IMR-90 (cell line): ENCODE data around the gene PIGZ. TPM values are rescaled to one million over a fixed set of nuclear protein-coding genes. Genes with fewer than 3 reads are reported as not detected.

ENCODE experiments used
- ATAC-seq: fragments of 200-7000 bp; cut with Tn5 transposase; 2 replicates; pipeline ENCODE4 v1.9.1; 2020; ENCODE audit warnings: low read depth, mild to moderate bottlenecking, moderate library complexity
- BruUV-seq: library from RNA; stranded (reverse); fragments of 400-500 nt; replicated peaks from 2 replicates; lab custom pipeline; 2021; lab: Mats Ljungman, UMichigan
- CTCF ChIA-PET: fragments of 300-600 bp; formaldehyde crosslinking; extraction: SDS; loops from one replicate; lab custom pipeline; 2021; ENCODE audit warnings: antibody characterized with exemption; lab: Yijun Ruan, JAX
- POLR2A ChIA-PET: fragments of 300-600 bp; sonication (Branson Sonifier 250); formaldehyde crosslinking; loops from one replicate; lab custom pipeline; 2022; ENCODE audit warnings: antibody characterized with exemption; ENCODE audit not compliant: unreplicated experiment; lab: Charles Lee
- DNase-seq: peaks from one replicate; pipeline ENCODE4 v3.0.0; 2013
- H2AFZ ChIP-seq: replicated peaks from 2 replicates; pipeline ENCODE3; 2013; ENCODE audit warnings: low read length, mild to moderate bottlenecking; ENCODE audit not compliant: poor library complexity
- H2AK5ac ChIP-seq: 2 replicates; pipeline ENCODE4 v1.6.1; 2013; ENCODE audit warnings: low read depth, low read length, inconsistent platforms
- H2AK9ac ChIP-seq: replicated peaks from 2 replicates; pipeline ENCODE3; 2013; ENCODE audit warnings: mild to moderate bottlenecking, low read depth, low read length, moderate library complexity; ENCODE audit not compliant: poor library complexity
- H2BK120ac ChIP-seq: 2 replicates; pipeline ENCODE4 v1.6.1; 2013; ENCODE audit warnings: low read depth, low read length, inconsistent platforms
- H2BK15ac ChIP-seq: 3 replicates; pipeline ENCODE4 v1.6.1; 2013; ENCODE audit warnings: low read depth, low read length, inconsistent platforms
- H2BK20ac ChIP-seq: 2 replicates; pipeline ENCODE4 v1.6.1; 2013; ENCODE audit warnings: low read depth, mild to moderate bottlenecking, inconsistent platforms, low read length, moderate library complexity
- H2BK5ac ChIP-seq: 2 replicates; pipeline ENCODE4 v1.6.1; 2013; ENCODE audit warnings: mild to moderate bottlenecking, low read depth, low read length, inconsistent platforms; ENCODE audit not compliant: poor library complexity, severe bottlenecking
- H3K14ac ChIP-seq: replicated peaks from 2 replicates; pipeline ENCODE4 v1.6.1; 2013; ENCODE audit warnings: low read depth, low read length, inconsistent platforms
- H3K18ac ChIP-seq: 2 replicates; pipeline ENCODE4 v1.6.1; 2013; ENCODE audit warnings: low read depth, low read length, control low read depth
- H3K23ac ChIP-seq: 2 replicates; pipeline ENCODE4 v1.6.1; 2013; ENCODE audit warnings: low read depth, low read length, inconsistent platforms
- H3K27ac ChIP-seq: 2 replicates; pipeline ENCODE4 v1.5.1; 2013; ENCODE audit warnings: mild to moderate bottlenecking, control low read depth, low read length; ENCODE audit not compliant: insufficient read depth
- H3K27me3 ChIP-seq: 2 replicates; pipeline ENCODE4 v1.6.1; 2013; ENCODE audit warnings: low read length; ENCODE audit not compliant: control insufficient read depth, insufficient read depth
- H3K36me3 ChIP-seq: 2 replicates; pipeline ENCODE4 v1.6.1; 2013; ENCODE audit warnings: low read length, mixed read lengths; ENCODE audit not compliant: control insufficient read depth, insufficient read depth
- H3K4ac ChIP-seq: 2 replicates; pipeline ENCODE4 v1.6.1; 2013; ENCODE audit warnings: low read depth, low read length, inconsistent platforms
- H3K4me1 ChIP-seq: 2 replicates; pipeline ENCODE4 v1.6.1; 2013; ENCODE audit warnings: low read length, mixed read lengths; ENCODE audit not compliant: control insufficient read depth, insufficient read depth
- H3K4me2 ChIP-seq: 2 replicates; pipeline ENCODE4 v1.6.1; 2013; ENCODE audit warnings: low read depth, mild to moderate bottlenecking, control low read depth, low read length, moderate library complexity
- H3K4me3 ChIP-seq: 2 replicates; pipeline ENCODE4 v1.5.1; 2013; ENCODE audit warnings: low read depth, mild to moderate bottlenecking, control low read depth, low read length, moderate library complexity; ENCODE audit not compliant: insufficient read depth
- H3K56ac ChIP-seq: 2 replicates; pipeline ENCODE4 v1.6.1; 2013; ENCODE audit warnings: low read length, inconsistent platforms; ENCODE audit not compliant: insufficient read depth; ENCODE audit errors: extremely low read depth
- H3K79me1 ChIP-seq, 2 experiments: 2 replicates each; pipeline ENCODE4 v1.6.1; 2013; ENCODE audit warnings: low read length in 2 of 2, inconsistent platforms in 1 of 2, low read depth in 1 of 2
- H3K9ac ChIP-seq: 2 replicates; pipeline ENCODE4 v1.6.1; 2013; ENCODE audit warnings: low read depth, low read length, control low read depth
- H3K9me1 ChIP-seq: 2 replicates; pipeline ENCODE4 v1.6.1; 2013; ENCODE audit warnings: low read length, inconsistent platforms; ENCODE audit not compliant: insufficient read depth
- H3K9me3 ChIP-seq: 2 replicates; pipeline ENCODE4 v1.6.1; 2013; ENCODE audit warnings: low read length; ENCODE audit not compliant: control insufficient read depth, insufficient read depth
- H4K20me1 ChIP-seq: 2 replicates; pipeline ENCODE4 v1.6.1; 2013; ENCODE audit warnings: low read length, inconsistent platforms; ENCODE audit not compliant: insufficient read depth
- H4K5ac ChIP-seq: 2 replicates; pipeline ENCODE4 v1.6.1; 2013; ENCODE audit warnings: mild to moderate bottlenecking, low read depth, low read length, control low read depth
- H4K8ac ChIP-seq, 2 experiments: 2 replicates each; pipeline ENCODE4 v1.6.1; 2013; ENCODE audit warnings: low read depth in 2 of 2, low read length in 2 of 2, control low read depth in 1 of 2, inconsistent platforms in 1 of 2
- H4K91ac ChIP-seq: 2 replicates; pipeline ENCODE4 v1.6.1; 2013; ENCODE audit warnings: low read depth, low read length, inconsistent platforms; ENCODE audit not compliant: insufficient read depth
- MAFK ChIP-seq: IDR thresholded peaks from 2 replicates; pipeline ENCODE4 v1.6.1; 2012; ENCODE audit warnings: low read depth, low read length, improper control_type of control experiment
- NFE2L2 ChIP-seq: fragments of 150-350 bp; IDR thresholded peaks from 2 replicates; pipeline ENCODE4 v1.6.1; 2016; ENCODE audit warnings: low read depth, mild to moderate bottlenecking, low read length
- POLR2A ChIP-seq: IDR thresholded peaks from 2 replicates; pipeline ENCODE4 v1.6.1; 2012; ENCODE audit warnings: mild to moderate bottlenecking, low read depth, low read length
- RAD21 ChIP-seq: IDR thresholded peaks from 2 replicates; pipeline ENCODE4 v1.6.1; 2012; ENCODE audit warnings: low read length, improper control_type of control experiment
- SMC3 ChIP-seq: fragments of 150-350 bp; IDR thresholded peaks from 2 replicates; pipeline ENCODE4 v1.6.1; 2016; ENCODE audit warnings: low read depth, mild to moderate bottlenecking, antibody characterized with exemption, low read length, moderate library complexity
- WGBS, 2 experiments: methylation state at CpG; one replicate each; pipeline versions ENCODE4 v1.1.5 to v1.1.7; 2013; ENCODE audit warnings: missing lambda C conversion rate in 2 of 2; ENCODE audit not compliant: insufficient read length in 1 of 2; ENCODE audit errors: extremely low coverage in 2 of 2; 5-methylcytosine and 5-hydroxymethylcytosine counted together
- dilution Hi-C: fragments of 300-500 bp; cut with HindIII; formaldehyde crosslinking; loops from one replicate; pipeline ENCODE4 v1.14.3; 2018; ENCODE audit warnings: low sequenced_read_pairs; ENCODE audit not compliant: unreplicated experiment
- in situ Hi-C: fragments of 300-500 bp; cut with MboI; formaldehyde crosslinking; loops from 3 replicates; pipeline ENCODE4 v1.14.3; 2019; ENCODE audit warnings: low sequenced_read_pairs, inconsistent platforms, mixed read lengths
- intact Hi-C: fragments of 100-400 bp; cut with micrococcal nuclease; formaldehyde crosslinking; loops from 2 replicates; pipeline ENCODE4 v1.10.0; 2022
- polyA plus RNA-seq, 3 experiments: library from polyadenylated mRNA; depleted of rRNA; stranded (reverse); fragments of >200 nt; gene quantifications; 2 replicates each; pipeline ENCODE4 v1.2.3, GENCODE V29; 2012; ENCODE audit warnings: low replicate concordance in 1 of 3
- total RNA-seq: library from RNA; depleted of rRNA; stranded (reverse); fragments of >200 nt; gene quantifications from 2 replicates; pipeline ENCODE4 v1.2.3, GENCODE V29; 2012
- TF ChIP-seq, protein P1 (sequence below): fragments of 150-350 bp; IDR thresholded peaks from 2 replicates; pipeline ENCODE4 v1.6.1; 2016; ENCODE audit warnings: low read depth, mild to moderate bottlenecking, low read length, moderate library complexity, borderline replicate concordance

PIGZ gene
- total and polyA plus RNA-seq, 2 of the 4 experiments (the other 2 are of a cell fraction): 0.18 to 0.86 TPM

DNA sequence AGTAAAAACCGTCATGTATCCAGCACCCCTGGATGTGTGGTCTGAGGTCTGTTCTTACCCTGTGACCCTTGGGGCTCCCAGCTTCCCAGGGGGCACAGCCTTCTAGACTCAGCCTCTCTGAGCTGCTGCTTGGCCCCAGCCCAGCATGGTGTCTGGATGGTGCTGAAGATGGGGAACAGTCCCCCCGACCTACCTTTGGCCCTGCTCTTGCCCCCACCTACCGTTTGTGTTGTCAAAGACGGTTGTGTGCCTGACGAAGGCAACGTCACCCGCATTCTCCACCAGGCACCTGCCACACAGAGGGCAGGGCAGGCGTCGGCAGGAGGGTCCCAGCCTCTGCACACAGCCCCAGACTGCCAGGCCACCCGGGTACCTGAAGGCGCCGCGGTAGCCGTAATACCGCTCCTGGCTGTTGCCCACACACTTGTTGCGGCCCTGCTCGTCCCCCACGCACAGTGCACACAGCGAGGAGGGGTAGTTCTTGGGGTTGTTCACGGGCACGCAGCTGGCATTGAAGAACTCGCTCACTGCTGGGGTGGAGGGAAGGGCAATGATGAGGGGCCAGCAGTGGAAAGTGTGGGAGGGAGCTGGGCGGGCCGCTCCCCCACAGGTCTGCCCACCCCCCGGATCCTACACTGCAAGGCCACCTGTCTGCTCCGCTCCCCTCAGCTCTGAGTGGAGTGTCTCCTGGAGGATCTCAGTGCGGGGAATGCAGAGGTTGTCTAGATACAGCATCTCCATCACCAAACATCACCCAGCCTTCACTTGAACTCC lies 40.0 kb upstream of the PIGZ start (continued):
- TF ChIP-seq, protein P1, sequence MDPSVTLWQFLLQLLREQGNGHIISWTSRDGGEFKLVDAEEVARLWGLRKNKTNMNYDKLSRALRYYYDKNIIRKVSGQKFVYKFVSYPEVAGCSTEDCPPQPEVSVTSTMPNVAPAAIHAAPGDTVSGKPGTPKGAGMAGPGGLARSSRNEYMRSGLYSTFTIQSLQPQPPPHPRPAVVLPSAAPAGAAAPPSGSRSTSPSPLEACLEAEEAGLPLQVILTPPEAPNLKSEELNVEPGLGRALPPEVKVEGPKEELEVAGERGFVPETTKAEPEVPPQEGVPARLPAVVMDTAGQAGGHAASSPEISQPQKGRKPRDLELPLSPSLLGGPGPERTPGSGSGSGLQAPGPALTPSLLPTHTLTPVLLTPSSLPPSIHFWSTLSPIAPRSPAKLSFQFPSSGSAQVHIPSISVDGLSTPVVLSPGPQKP: no peak

DNA sequence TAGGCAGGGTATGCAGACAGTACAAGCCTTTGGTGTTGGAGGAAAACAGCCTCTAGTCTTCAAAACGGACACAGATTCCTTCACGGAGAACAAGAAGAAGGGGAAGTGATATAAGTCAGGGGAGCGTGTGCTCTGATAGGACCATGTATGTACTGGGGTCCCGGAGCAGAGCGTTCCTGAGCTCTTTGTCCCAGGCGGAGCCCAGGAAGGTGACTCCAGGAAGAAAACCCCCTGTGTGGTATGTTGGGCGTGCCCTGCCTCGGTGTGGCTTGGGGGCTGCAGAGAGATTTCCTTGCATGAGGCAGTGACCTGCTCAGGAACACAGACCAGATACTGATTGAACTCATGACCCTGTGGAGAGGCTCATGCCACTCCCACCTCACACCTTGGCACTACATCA lies 39.3 kb upstream of the PIGZ start:
- Histone ChIP-seq H4K8ac (no peak overlapping the region), H2AK9ac (no peak overlapping the region), H4K5ac (no peak overlapping the region), H4K20me1 (no peaks in the 10 kb centered on the region), H3K27ac (no peak overlapping the region), H3K23ac (no peak overlapping the region), H3K9ac (no peak overlapping the region), H2BK5ac (no peak overlapping the region), H3K4me3 (no peak overlapping the region), H3K79me1 (peaks cover 0 to 4% of the 10 kb centered on the region in 2 experiments; a peak in 1 of 4 replicates), H3K27me3 (peaks cover 6% of the 10 kb centered on the region; the same call in 1 of the 2 replicates), H2BK15ac (no peak overlapping the region), H3K4me2 (no peak overlapping the region), H3K56ac (no peak overlapping the region), H3K9me3 (no peaks in the 10 kb centered on the region), H3K18ac (no peak overlapping the region), H2BK120ac (no peak overlapping the region), H3K14ac (no peak overlapping the region), H2AK5ac (no peak overlapping the region), H4K91ac (no peak overlapping the region), H2AFZ (no peak overlapping the region), H3K4me1 (peaks cover 3% of the 10 kb centered on the region; the same call in 1 of the 2 replicates), H2BK20ac (no peak overlapping the region), H3K4ac (no peak overlapping the region), H3K36me3 (no peaks in the 10 kb centered on the region), H3K9me1 (peaks cover 5% of the 10 kb centered on the region)
- DNase-seq: no peak
- no peak for ATAC-seq
- TF ChIP-seq POLR2A (no peak), SMC3 (no peak), MAFK (no peak), NFE2L2 (no peak), RAD21 (no peak)
- in situ Hi-C loops (no loop called here), intact Hi-C loops (loop anchor here (10.0 kb wide), 1 partner anchor 507 kb away; no protein-coding TSS in a partner anchor), dilution Hi-C loops (no loop called here)
- WGBS, 2 experiments: no CpG with 5 or more reads among the region's 8 CpGs
- POLR2A ChIA-PET: no interaction called here
- CTCF ChIA-PET: no interaction called here
- BruUV-seq: no TSS peak
